ENCODE measurements around the gene OTUB1.

Gene OTUB1

GRCh38 chr11:64007160-64007628 is 21.0 kb downstream of the OTUB1 start:
- peak; percentile 70 for DNase-seq

- DNase-seq, result peak; percentile 46
Observed at GRCh38 chr11:64007629-64008282, 21.5 kb downstream of the OTUB1 start.

- no peak for DNase-seq
Observed at GRCh38 chr11:64008283-64008913, 22.2 kb downstream of the OTUB1 start.

- no peak for DNase-seq
Observed at GRCh38 chr11:64008914-64009633, 22.8 kb downstream of the OTUB1 start.

- no peak for DNase-seq
Observed at GRCh38 chr11:64009710-64010109, 23.5 kb downstream of the OTUB1 start.

- DNase-seq, result no peak
Observed at GRCh38 chr11:64010783-64011182, 24.5 kb downstream of the OTUB1 start.

GRCh38 chr11:64011371-64011770 is 25.1 kb downstream of the OTUB1 start:
- DNase-seq, result no peak

- no peak for DNase-seq
Observed at GRCh38 chr11:64013141-64013896, 27.1 kb downstream of the OTUB1 start.

- DNase-seq, result no peak
Observed at GRCh38 chr11:64014356-64014755, 28.1 kb downstream of the OTUB1 start.

GRCh38 chr11:64015510-64015909 is 29.3 kb downstream of the OTUB1 start:
- DNase-seq, result no peak

GRCh38 chr11:64015935-64016845 is 30.0 kb downstream of the OTUB1 start:
- DNase-seq, result no peak

- no peak for DNase-seq
Observed at GRCh38 chr11:64017945-64018224, 31.6 kb downstream of the OTUB1 start.

GRCh38 chr11:64018310-64018709 is 32.1 kb downstream of the OTUB1 start:
- no peak for DNase-seq

GRCh38 chr11:64019106-64020037 is 33.1 kb downstream of the OTUB1 start:
- no peak for DNase-seq

GRCh38 chr11:64020976-64021756 is 34.9 kb downstream of the OTUB1 start:
- DNase-seq, result no peak

- DNase-seq, result no peak
Observed at GRCh38 chr11:64021757-64022093, 35.5 kb downstream of the OTUB1 start.

- DNase-seq, result no peak
Observed at GRCh38 chr11:64022125-64022784, 36.0 kb downstream of the OTUB1 start.

GRCh38 chr11:64023712-64024710 is 37.8 kb downstream of the OTUB1 start:
- no peak for DNase-seq

- DNase-seq, result no peak
Observed at GRCh38 chr11:64025205-64025604, 39.0 kb downstream of the OTUB1 start.
